ENCODE results near the gene PAQR6. TPM values are rescaled to one million over a fixed set of nuclear protein-coding genes. Genes with fewer than 3 reads are reported as not detected.
"Not testable (repeated sequence)": the region's sequence is repeated elsewhere in the genome, so short reads cannot be mapped to it uniquely, and the experiment has no call there.

Gene PAQR6
- total RNA-seq, 2 experiments from 2014 or later: 6.2 to 7.3 TPM

DNA sequence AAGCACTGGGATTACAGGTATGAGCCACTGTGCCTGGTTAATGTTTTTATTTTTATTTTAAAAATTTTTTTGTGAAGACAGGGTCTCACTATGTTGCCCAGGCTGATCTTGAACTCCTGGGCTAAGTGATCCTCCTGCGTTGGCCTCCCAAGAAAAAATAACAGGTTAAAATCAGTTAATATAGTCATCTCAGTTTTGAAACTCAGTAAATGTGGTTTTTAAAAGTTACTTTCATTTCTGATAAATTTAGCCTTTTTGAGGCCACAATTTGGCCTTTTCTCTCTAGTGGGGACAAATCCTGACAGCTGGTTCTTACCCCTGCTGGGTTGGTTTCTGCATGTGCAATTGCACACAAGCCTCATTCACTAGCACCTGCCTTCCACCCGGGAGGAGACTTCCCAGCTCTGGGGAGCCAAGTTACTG, 21.7 kb downstream of the PAQR6 start:
- Mint-ChIP-seq H3K4me3 (no peak overlapping the region), H3K36me3 (ENCODE audit: low read depth) (peaks cover 42% of the 10 kb centered on the region), H3K4me1 (peaks cover 48% of the 10 kb centered on the region), H3K27me3 (no peaks in the 10 kb centered on the region), H3K27ac (peak overlapping the region; percentile 76), H3K9me3 (no peaks in the 10 kb centered on the region)
- no peak for DNase-seq
- ChIA-PET CTCF (interaction anchor here (0.6 to 4.4 kb wide), 21 partner anchors 7 to 216 kb away, joined by 3 to 42 read pairs (median 6); partner anchors contain the start of genes PMF1 and SEMA4A), POLR2A (no interaction called here)

DNA sequence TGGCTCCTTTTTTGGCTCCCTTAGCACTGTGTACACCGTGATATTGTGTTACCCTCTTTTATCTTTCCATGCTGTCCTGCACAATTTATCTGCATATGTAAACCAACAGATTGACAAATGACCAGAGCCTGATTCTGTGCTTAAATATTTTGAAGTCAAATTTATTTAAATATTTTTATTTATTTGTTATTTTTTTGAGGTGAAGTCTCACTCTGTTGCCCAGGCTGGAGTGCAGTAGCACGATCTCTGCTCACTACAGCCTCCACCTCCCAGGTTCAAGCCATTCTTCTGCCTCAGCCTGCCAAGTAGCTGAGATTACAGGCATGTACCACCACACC, 22.2 kb downstream of the PAQR6 start:
- peaks cover 51% of the 10 kb centered on the region for H3K4me1 Mint-ChIP-seq
- H3K9me3 Mint-ChIP-seq: no peaks in the 10 kb centered on the region
- peaks cover 45% of the 10 kb centered on the region for H3K36me3 Mint-ChIP-seq (ENCODE audit: low read depth)
- ChIA-PET POLR2A (no interaction called here), CTCF (interaction anchor here (0.6 to 4.4 kb wide), 43 partner anchors 8 to 220 kb away, joined by 3 to 42 read pairs (median 4); partner anchors contain the start of genes PAQR6, PMF1, SEMA4A and SLC25A44)
- peak overlapping the region; percentile 65 for H3K27ac Mint-ChIP-seq
- no peak overlapping the region for H3K4me3 Mint-ChIP-seq
- no peak for DNase-seq
- no peaks in the 10 kb centered on the region for H3K27me3 Mint-ChIP-seq

DNA sequence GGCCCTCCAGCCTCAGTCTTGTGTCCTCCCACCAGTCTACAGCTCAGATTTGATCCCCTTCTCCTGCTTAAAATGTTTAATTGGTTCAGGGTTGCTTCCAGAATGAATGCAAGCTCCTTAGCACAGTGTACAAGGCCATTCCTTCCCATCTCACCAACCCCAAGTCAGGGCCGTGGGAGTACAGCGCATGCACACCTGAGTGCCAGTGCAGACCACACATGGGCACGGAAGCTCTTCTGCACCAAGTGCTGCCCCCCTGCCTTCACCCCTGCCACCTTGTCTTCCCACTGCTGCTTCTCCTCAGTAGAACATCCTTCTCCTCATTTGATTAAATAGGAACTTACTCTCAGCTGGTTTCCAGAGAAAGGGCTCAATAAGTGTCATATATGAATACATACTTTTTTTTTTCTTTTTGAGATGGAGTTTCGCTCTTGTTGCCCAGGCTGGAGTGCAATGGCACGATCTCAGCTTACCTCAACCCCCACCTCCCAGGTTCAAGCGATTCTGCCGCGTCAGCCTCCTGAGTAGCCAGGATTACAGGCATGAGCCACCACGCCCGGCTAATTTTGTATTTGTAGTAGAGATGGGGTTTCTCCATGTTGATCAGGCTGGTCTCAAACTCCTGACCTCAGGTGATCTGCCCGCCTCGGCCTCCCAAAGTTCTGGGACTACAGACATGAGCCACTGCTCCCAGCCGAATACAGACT, 25.7 kb downstream of the PAQR6 start:
- Mint-ChIP-seq H3K27me3 (no peaks in the 10 kb centered on the region), H3K4me3 (no peak overlapping the region), H3K4me1 (peaks cover 69% of the 10 kb centered on the region), H3K27ac (peak overlapping the region; percentile 85), H3K9me3 (no peaks in the 10 kb centered on the region), H3K36me3 (ENCODE audit: low read depth) (peaks cover 48% of the 10 kb centered on the region)
- ChIA-PET CTCF (interaction anchor here (1.0 to 1.6 kb wide), 3 partner anchors 10 to 102 kb away, joined by 3 to 5 read pairs (median 4); partner anchors contain the start of gene PMF1), POLR2A (interaction anchor here (0.7 kb wide), 1 partner anchor 9 kb away, joined by 6 read pairs; the partner anchor contains the start of gene PMF1)
- no peak for DNase-seq

DNA sequence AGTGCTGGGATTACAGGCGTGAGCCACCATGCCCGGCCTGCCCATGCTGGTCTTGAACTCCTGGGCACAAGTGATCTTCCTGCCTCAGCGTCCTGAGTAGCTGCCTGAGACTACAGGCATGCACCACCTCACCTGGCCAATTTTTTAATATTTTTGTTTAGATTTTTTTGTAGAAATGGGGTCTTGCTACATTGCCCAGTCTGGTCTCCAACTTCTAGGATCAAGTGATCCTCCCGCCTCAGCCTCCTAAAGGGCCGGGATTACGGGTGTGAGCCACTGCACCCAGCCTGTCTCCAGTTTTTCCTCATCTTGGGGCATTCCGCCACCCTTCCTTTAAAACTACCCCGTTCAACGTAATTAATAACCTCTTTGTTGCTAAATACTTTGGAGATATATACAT, 27.6 kb downstream of the PAQR6 start:
- H3K27ac Mint-ChIP-seq: peak overlapping the region; percentile 70
- ChIA-PET CTCF (interaction anchor here (0.6 to 1.3 kb wide), 3 partner anchors 31 to 156 kb away, joined by 3 to 4 read pairs (median 3); no protein-coding TSS in a partner anchor), POLR2A (no interaction called here)
- H3K27me3 Mint-ChIP-seq: no peaks in the 10 kb centered on the region
- H3K9me3 Mint-ChIP-seq: no peaks in the 10 kb centered on the region
- no peak overlapping the region for H3K4me3 Mint-ChIP-seq
- peaks cover 64% of the 10 kb centered on the region for H3K4me1 Mint-ChIP-seq
- peaks cover 48% of the 10 kb centered on the region for H3K36me3 Mint-ChIP-seq (ENCODE audit: low read depth)
- DNase-seq: no peak

DNA sequence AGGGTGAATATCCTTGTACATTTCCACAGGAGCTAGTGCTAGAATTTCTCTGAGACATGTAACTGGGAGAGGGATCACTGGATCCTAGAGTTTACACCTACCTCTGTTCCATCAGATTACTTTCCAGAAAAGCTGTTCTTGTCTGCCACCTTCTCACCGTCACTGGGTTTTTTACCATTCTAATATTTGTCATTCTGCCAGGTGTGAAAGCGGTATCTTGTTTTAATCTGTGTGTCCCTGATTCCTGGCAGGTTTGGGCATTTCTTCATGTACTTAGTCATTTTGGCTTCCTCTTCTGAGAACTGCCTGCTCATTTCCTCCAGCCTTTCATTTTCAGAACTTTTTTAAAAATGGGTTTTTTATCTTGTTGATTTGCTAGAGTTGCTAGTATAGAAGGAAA, 30.0 kb downstream of the PAQR6 start:
- ChIA-PET CTCF (interaction anchor here (0.6 to 2.7 kb wide), 8 partner anchors 21 to 121 kb away, joined by 3 to 8 read pairs (median 3); partner anchors contain the start of gene SLC25A44), POLR2A (interaction anchor here (0.9 to 1.2 kb wide), 2 partner anchors 21 to 24 kb away, joined by 3 to 4 read pairs; partner anchors contain the start of gene SLC25A44)
- DNase-seq: peak; percentile 58
- Mint-ChIP-seq H3K9me3 (no peaks in the 10 kb centered on the region), H3K4me1 (peaks cover 69% of the 10 kb centered on the region), H3K4me3 (peak overlapping the region; percentile 64), H3K27me3 (no peaks in the 10 kb centered on the region), H3K27ac (peak overlapping the region; percentile 92), H3K36me3 (ENCODE audit: low read depth) (peaks cover 54% of the 10 kb centered on the region)

DNA sequence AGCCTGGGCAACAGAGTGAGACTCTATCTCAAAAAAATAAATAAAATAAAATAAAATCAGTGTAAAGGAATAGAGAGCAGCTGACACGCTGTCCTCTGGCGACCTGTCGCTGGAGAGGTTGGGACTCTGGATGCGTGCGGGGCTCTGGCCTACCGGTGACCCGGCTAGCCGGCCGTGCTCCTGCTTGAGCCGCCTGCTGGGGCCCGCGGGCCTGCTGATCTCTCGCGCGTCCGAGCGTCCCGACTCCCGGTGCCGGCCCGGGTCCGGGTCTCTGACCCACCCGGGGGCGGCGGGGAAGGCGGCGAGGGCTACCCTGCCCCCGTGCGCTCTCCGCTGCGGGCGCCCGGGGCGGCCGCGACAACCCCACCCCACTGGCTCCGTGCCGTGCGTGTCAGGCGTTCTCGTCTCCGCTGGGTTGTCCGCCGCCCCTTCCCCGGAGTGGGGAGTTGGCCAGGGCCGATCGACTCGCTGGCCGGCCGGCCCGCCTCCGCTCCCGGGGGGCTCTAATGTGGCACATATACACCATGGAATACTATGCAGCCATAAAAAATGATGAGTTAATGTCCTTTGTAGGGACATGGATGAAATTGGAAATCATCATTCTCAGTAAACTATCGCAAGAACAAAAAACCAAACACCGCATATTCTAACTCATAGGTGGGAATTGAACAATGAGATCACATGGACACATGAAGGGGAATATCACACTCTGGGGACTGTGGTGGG, 31.3 kb downstream of the PAQR6 start:
- POLR2A ChIA-PET: not testable (repeated sequence)

DNA sequence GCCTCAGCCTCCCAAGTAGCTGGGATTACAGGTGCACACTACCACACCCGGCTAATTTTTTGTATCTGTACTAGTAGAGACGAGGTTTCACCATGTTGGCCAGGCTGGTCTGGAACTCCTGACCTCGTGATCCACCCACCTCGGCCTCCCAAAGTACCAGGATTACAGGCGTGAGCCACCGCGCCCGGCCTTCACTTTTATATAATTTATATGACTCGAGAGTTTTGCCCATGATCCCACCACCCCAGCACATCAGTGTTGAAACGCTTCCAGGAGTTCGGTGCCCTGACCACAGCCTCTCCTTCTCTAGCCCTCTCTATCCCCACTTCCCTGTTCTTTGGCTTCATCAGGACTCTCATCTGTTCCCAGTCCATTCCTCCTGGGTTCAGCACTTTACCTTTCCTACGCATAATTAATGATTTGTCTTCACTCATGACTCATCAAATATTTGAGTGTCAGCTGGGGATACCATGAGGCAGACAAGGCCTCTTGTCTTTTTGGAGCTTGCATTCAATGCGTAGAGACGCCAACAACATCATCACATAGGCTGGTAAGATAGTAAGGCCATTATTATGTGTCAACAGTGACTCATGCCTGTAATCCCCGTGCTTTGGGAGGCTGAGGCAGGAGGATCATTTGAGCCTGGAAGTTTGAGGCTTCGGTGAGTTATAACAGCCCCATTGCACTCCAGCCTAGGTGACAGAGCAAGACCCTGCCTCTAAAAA, 33.7 kb downstream of the PAQR6 start:
- Mint-ChIP-seq H3K27ac (peak overlapping the region; percentile 87), H3K27me3 (no peaks in the 10 kb centered on the region), H3K4me1 (peaks cover 51% of the 10 kb centered on the region), H3K36me3 (ENCODE audit: low read depth) (peaks cover 57% of the 10 kb centered on the region), H3K4me3 (peak overlapping the region; percentile 90), H3K9me3 (no peaks in the 10 kb centered on the region)
- POLR2A ChIA-PET: no interaction called here
- CTCF ChIA-PET: interaction anchor here (0.6 to 6.9 kb wide), 6 partner anchors 12 to 69 kb away, joined by 4 to 30 read pairs (median 5); no protein-coding TSS in a partner anchor
- DNase-seq: no peak

More for the DNA sequence above, 31.3 kb downstream of the PAQR6 start:
- H3K4me3 Mint-ChIP-seq, H3K9me3 Mint-ChIP-seq, DNase-seq, H3K27me3 Mint-ChIP-seq: not testable (repeated sequence)
- peaks cover 50% of the 10 kb centered on the region for H3K36me3 Mint-ChIP-seq (ENCODE audit: low read depth)
- CTCF ChIA-PET: interaction anchor here (0.7 kb wide), 1 partner anchor 9 kb away, joined by 4 read pairs; no protein-coding TSS in a partner anchor
- peaks cover 65% of the 10 kb centered on the region for H3K4me1 Mint-ChIP-seq
- H3K27ac Mint-ChIP-seq: peak overlapping the region; percentile 9

DNA sequence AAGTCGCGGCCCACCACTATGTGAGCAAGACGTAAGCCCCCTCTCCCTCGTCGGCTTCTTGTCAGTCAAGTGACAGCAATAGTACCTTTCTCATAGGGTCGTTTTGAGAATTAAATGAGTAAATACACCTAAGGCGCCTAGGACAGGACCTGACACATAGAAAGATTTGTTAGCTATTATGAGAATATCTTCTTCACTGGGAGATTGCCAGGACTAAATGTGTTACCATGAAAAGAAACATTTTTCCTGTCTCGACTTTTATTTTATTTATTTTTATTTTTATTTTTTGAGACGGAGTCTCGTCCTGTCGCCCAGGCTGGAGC, 34.3 kb downstream of the PAQR6 start:
- H3K9me3 Mint-ChIP-seq: no peaks in the 10 kb centered on the region
- peak overlapping the region; percentile 90 for H3K4me3 Mint-ChIP-seq
- ChIA-PET POLR2A (interaction anchor here (1.0 to 1.4 kb wide), 4 partner anchors 8 to 59 kb away, joined by 3 to 8 read pairs (median 6); partner anchors contain the start of gene SLC25A44), CTCF (interaction anchor here (1.3 to 6.9 kb wide), 7 partner anchors 12 to 68 kb away, joined by 4 to 30 read pairs (median 6); partner anchors contain the start of gene SLC25A44)
- peak overlapping the region; percentile 98 for H3K27ac Mint-ChIP-seq
- no peak for DNase-seq
- peaks cover 61% of the 10 kb centered on the region for H3K36me3 Mint-ChIP-seq (ENCODE audit: low read depth)
- no peaks in the 10 kb centered on the region for H3K27me3 Mint-ChIP-seq
- H3K4me1 Mint-ChIP-seq: peaks cover 52% of the 10 kb centered on the region

DNA sequence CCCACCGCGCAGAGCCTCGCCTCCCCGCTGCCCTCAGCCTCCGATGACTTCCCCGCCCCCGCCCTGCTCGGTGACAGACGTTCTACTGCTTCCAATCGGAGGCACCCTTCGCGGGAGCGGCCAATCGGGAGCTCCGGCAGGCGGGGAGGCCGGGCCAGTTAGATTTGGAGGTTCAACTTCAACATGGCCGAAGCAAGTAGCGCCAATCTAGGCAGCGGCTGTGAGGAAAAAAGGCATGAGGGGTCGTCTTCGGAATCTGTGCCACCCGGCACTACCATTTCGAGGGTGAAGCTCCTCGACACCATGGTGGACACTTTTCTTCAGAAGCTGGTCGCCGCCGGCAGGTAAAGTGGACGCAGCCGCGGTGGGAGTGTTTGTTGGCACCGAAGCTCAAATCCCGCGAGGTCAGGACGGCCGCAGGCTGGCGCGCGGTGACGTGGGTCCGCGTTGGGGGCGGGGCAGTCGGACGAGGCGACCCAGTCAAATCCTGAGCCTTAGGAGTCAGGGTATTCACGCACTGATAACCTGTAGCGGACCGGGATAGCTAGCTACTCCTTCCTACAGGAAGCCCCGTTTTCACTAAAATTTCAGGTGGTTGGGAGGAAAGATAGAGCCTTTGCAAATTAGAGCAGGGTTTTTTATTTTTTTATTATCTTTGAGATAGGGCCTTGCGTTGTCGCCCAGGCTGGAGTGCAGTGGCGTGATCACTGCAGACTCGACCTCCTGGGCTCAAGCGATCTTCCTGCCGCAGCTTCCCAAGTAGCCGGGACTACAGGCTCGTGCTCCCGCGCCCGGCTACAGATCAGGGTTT, 34.8 kb downstream of the PAQR6 start, which contains the start of gene PMF1:
TSS of gene PMF1 (plus strand) at position 175 of the 811 bp plus-strand sequence. CDS start at position 184, 9 bp downstream.
- Mint-ChIP-seq H3K4me1 (peaks cover 50% of the 10 kb centered on the region), H3K27ac (peak within 1 kb of the TSS; percentile 98), H3K36me3 (ENCODE audit: low read depth) (peaks cover 61% of the 10 kb centered on the region), H3K27me3 (no peaks in the 10 kb centered on the region), H3K9me3 (no peaks in the 10 kb centered on the region), H3K4me3 (peak within 1 kb of the TSS; percentile 90)
- CTCF ChIA-PET: interaction anchor here (0.5 to 6.9 kb wide), 9 partner anchors 8 to 68 kb away, joined by 4 to 30 read pairs (median 6); partner anchors contain the start of gene SLC25A44
- peak; percentile 98 for DNase-seq
- POLR2A ChIA-PET: interaction anchor here (0.6 to 1.4 kb wide), 6 partner anchors 9 to 59 kb away, joined by 3 to 8 read pairs (median 4); partner anchors contain the start of gene SLC25A44

DNA sequence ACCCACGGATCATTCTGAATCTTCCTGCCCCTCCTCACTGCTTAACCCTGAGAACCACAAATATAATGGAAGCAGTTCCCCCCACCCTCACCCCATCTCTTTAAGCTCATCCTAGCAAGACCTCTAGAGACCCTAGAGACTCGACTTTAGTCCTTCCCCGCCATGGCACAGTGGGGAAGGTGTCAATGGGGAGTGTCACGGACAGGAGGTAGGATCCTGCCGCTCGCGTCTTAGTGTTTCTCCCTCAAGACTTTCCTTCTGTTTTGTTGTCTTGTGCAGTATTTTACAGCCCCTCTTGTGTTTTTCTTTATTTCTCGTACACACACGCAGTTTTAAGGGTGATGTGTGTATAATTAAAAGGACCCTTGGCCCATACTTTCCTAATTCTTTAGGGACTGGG, 35.7 kb downstream of the PAQR6 start:
- Mint-ChIP-seq H3K36me3 (ENCODE audit: low read depth) (peaks cover 63% of the 10 kb centered on the region), H3K27me3 (no peaks in the 10 kb centered on the region), H3K9me3 (no peaks in the 10 kb centered on the region), H3K4me1 (peaks cover 41% of the 10 kb centered on the region), H3K27ac (peak overlapping the region; percentile 98), H3K4me3 (peak overlapping the region; percentile 90)
- ChIA-PET POLR2A (interaction anchor here (0.6 to 1.4 kb wide), 4 partner anchors 10 to 15 kb away, joined by 3 to 8 read pairs (median 4); no protein-coding TSS in a partner anchor), CTCF (interaction anchor here (1.3 to 6.9 kb wide), 6 partner anchors 9 to 67 kb away, joined by 5 to 30 read pairs (median 6); partner anchors contain the start of gene SLC25A44)
- DNase-seq: no peak

DNA sequence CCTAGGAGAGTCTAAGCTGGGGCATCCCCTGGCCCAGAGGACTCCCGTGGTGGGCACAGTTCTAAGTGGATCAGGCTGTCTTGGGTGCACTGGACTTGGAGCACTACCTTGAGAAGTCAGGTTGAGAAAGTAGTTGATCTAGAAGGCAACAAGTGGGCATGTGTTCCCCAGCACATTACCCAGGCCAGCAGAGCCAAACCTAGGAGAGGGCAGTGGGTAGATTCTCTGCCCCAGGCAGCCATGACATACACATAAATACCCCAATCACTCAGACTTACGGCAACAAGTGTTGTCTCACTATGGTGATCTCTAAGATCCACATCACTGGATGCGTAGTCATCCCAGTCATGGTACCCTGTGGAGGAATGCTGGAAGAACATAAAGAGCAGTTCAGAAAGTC, 36.6 kb downstream of the PAQR6 start:
- peaks cover 62% of the 10 kb centered on the region for H3K36me3 Mint-ChIP-seq (ENCODE audit: low read depth)
- H3K9me3 Mint-ChIP-seq: no peaks in the 10 kb centered on the region
- ChIA-PET POLR2A (no interaction called here), CTCF (interaction anchor here (0.9 to 6.9 kb wide), 4 partner anchors 14 to 18 kb away, joined by 3 to 30 read pairs (median 4); no protein-coding TSS in a partner anchor)
- no peak overlapping the region for H3K4me3 Mint-ChIP-seq
- DNase-seq: no peak
- H3K27me3 Mint-ChIP-seq: no peaks in the 10 kb centered on the region
- H3K4me1 Mint-ChIP-seq: peaks cover 38% of the 10 kb centered on the region
- peak overlapping the region; percentile 98 for H3K27ac Mint-ChIP-seq
